Ascending aorta (tissue), 2 donors: ENCODE measurements around the gene ITGB5. TPM values are rescaled to one million over a fixed set of nuclear protein-coding genes. Genes with fewer than 3 reads are reported as not detected.
A peak's percentile ranks its signal among the peaks of the same experiment; 100 is the strongest.

Source experiments
- DNase-seq, 2 donors: peaks; one replicate each; pipeline ENCODE4 v3.0.0-alpha.2; 2019; ENCODE audit warnings: low spot score in 2 of 2
- H3K27ac ChIP-seq, 2 donors: fragments of 200-600 bp; sonication (generic); one replicate each; pipeline ENCODE4 v1.5.1; 2016 to 2017; ENCODE audit warnings: mild to moderate bottlenecking in 1 of 2
- H3K27me3 ChIP-seq: fragments of 200-600 bp; sonication (generic); one replicate; pipeline ENCODE4 v1.5.1; 2017
- H3K36me3 ChIP-seq, 2 donors: fragments of 200-600 bp; sonication (generic); one replicate each; pipeline ENCODE4 v1.5.1; 2016
- H3K4me1 ChIP-seq, 2 donors: fragments of 200-600 bp; sonication (generic); one replicate each; pipeline ENCODE4 v1.5.1; 2016 to 2017; ENCODE audit warnings: mild to moderate bottlenecking in 1 of 2
- H3K4me3 ChIP-seq, 2 donors: fragments of 200-600 bp; sonication (generic); one replicate each; pipeline ENCODE4 v1.5.1; 2016 to 2017; ENCODE audit warnings: mild to moderate bottlenecking in 1 of 2
- H3K9me3 ChIP-seq, 2 donors: fragments of 200-600 bp; sonication (generic); one replicate each; pipeline ENCODE4 v1.5.1; 2016
- intact Hi-C: fragments of 100-400 bp; cut with DNase I; formaldehyde crosslinking; loops from one replicate; pipeline ENCODE4 v1.15.1; 2023
- total RNA-seq: library from RNA; depleted of rRNA; stranded (reverse); fragments of >200 nt; gene quantifications from one replicate; pipeline ENCODE4 v1.1.0, GENCODE V29; 2016
- TF ChIP-seq, protein P1 (sequence below), 3 experiments: fragments of 200-600 bp in 2 of 3; fragments of 450-650 bp in 1 of 3; sonication (generic) in 2 of 3; IDR thresholded peaks; one replicate each; pipeline ENCODE4 v1.5.1; 2016 to 2019; ENCODE audit warnings: antibody characterized with exemption in 3 of 3, mild to moderate bottlenecking in 1 of 3, moderate library complexity in 1 of 3

Gene ITGB5
- total RNA-seq, 1 donor from 2014 or later: 595 TPM

- Histone ChIP-seq H3K27ac (peak overlapping the region; percentile 24 to 70), H3K36me3 (peaks cover 14 to 40% of the 10 kb centered on the region in 2 donors), H3K4me1 (peaks cover 31 to 63% of the 10 kb centered on the region in 2 donors), H3K4me3 (no peak overlapping the region), H3K27me3 (no peaks in the 10 kb centered on the region), H3K9me3 (no peaks in the 10 kb centered on the region)
- no peak for DNase-seq
- intact Hi-C loops: loop anchor here (5.0 kb wide), 1 partner anchor 39 kb away; no protein-coding TSS in a partner anchor
- TF ChIP-seq, protein P1, sequence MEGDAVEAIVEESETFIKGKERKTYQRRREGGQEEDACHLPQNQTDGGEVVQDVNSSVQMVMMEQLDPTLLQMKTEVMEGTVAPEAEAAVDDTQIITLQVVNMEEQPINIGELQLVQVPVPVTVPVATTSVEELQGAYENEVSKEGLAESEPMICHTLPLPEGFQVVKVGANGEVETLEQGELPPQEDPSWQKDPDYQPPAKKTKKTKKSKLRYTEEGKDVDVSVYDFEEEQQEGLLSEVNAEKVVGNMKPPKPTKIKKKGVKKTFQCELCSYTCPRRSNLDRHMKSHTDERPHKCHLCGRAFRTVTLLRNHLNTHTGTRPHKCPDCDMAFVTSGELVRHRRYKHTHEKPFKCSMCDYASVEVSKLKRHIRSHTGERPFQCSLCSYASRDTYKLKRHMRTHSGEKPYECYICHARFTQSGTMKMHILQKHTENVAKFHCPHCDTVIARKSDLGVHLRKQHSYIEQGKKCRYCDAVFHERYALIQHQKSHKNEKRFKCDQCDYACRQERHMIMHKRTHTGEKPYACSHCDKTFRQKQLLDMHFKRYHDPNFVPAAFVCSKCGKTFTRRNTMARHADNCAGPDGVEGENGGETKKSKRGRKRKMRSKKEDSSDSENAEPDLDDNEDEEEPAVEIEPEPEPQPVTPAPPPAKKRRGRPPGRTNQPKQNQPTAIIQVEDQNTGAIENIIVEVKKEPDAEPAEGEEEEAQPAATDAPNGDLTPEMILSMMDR (IDR thresholded peaks at IDR 0.05): no peak
Measured at GRCh38 chr3:124773351-124774326, 113.5 kb downstream of the ITGB5 start.

GRCh38 chr3:124772081-124772831 lies 114.9 kb downstream of the ITGB5 start:
- H3K4me3 ChIP-seq: no peak overlapping the region
- H3K9me3 ChIP-seq: no peaks in the 10 kb centered on the region
- peak overlapping the region; percentile 51 to 62 for H3K27ac ChIP-seq
- H3K4me1 ChIP-seq: peaks cover 31 to 50% of the 10 kb centered on the region in 2 donors
- DNase-seq: no peak
- TF ChIP-seq, protein P1 (IDR thresholded peaks at IDR 0.05): no peak
- peaks cover 27 to 49% of the 10 kb centered on the region in 2 donors for H3K36me3 ChIP-seq
- H3K27me3 ChIP-seq: no peaks in the 10 kb centered on the region
- intact Hi-C loops: loop anchor here (5.0 kb wide), 1 partner anchor 40 kb away; no protein-coding TSS in a partner anchor

- H3K36me3 ChIP-seq: peaks cover 39 to 54% of the 10 kb centered on the region in 2 donors
Measured at GRCh38 chr3:124771083-124771445, 116.1 kb downstream of the ITGB5 start.

GRCh38 chr3:124770336-124771082 lies 116.7 kb downstream of the ITGB5 start:
- no peaks in the 10 kb centered on the region for H3K9me3 ChIP-seq
- peaks cover 45 to 57% of the 10 kb centered on the region in 2 donors for H3K36me3 ChIP-seq
- DNase-seq: no peak
- no peak overlapping the region for H3K4me3 ChIP-seq
- no peaks in the 10 kb centered on the region for H3K27me3 ChIP-seq
- TF ChIP-seq, protein P1 (IDR thresholded peaks at IDR 0.05): no peak
- peak overlapping the region; percentile 51 to 62 for H3K27ac ChIP-seq
- peaks cover 28 to 43% of the 10 kb centered on the region in 2 donors for H3K4me1 ChIP-seq
- intact Hi-C loops: loop anchor here (5.0 kb wide), 1 partner anchor 42 kb away; no protein-coding TSS in a partner anchor

More at GRCh38 chr3:124771083-124771445, 116.1 kb downstream of the ITGB5 start:
- TF ChIP-seq, protein P1 (IDR thresholded peaks at IDR 0.05): no peak
- peaks cover 31 to 47% of the 10 kb centered on the region in 2 donors for H3K4me1 ChIP-seq
- H3K4me3 ChIP-seq: no peak overlapping the region
- no peaks in the 10 kb centered on the region for H3K9me3 ChIP-seq
- intact Hi-C loops: loop anchor here (5.0 kb wide), 1 partner anchor 41 kb away; no protein-coding TSS in a partner anchor
- H3K27ac ChIP-seq: peak overlapping the region; percentile 51 to 62
- no peak for DNase-seq
- no peaks in the 10 kb centered on the region for H3K27me3 ChIP-seq

- DNase-seq: no peak
- peaks cover 55 to 68% of the 10 kb centered on the region in 2 donors for H3K36me3 ChIP-seq
Measured at GRCh38 chr3:124769462-124769861, 117.7 kb downstream of the ITGB5 start.

More at GRCh38 chr3:124769462-124769861, 117.7 kb downstream of the ITGB5 start:
- H3K27ac ChIP-seq: peak overlapping the region; percentile 21 to 37
- H3K27me3 ChIP-seq: no peaks in the 10 kb centered on the region
- TF ChIP-seq, protein P1 (IDR thresholded peaks at IDR 0.05): no peak
- H3K4me1 ChIP-seq: peaks cover 25 to 35% of the 10 kb centered on the region in 2 donors
- intact Hi-C loops: no loop called here
- H3K9me3 ChIP-seq: no peaks in the 10 kb centered on the region
- no peak overlapping the region for H3K4me3 ChIP-seq
